Stomach (tissue), 4 donors: Measurements from ENCODE around the gene TMEM59L.

Experiments
- POLR2AphosphoS5 ChIP-seq, 3 donors: sonication (generic); formaldehyde crosslinking; IDR thresholded peaks; one replicate each; pipeline ENCODE4 v1.6.1; 2016; ENCODE audit warnings: antibody characterized with exemption in 3 of 3
- TF ChIP-seq, protein P1 (sequence below), 7 experiments: fragments of 450-650 bp in 4 of 7; fragments of 200-600 bp in 3 of 7; sonication (generic) in 3 of 7; IDR thresholded peaks; one replicate each; pipeline ENCODE4 v1.5.1; 2016 to 2019; ENCODE audit warnings: antibody characterized with exemption in 7 of 7, control low read depth in 2 of 7, mild to moderate bottlenecking in 1 of 7

GRCh38 chr19:18666784-18667183, 54.1 kb downstream of the TMEM59L start:
- TF ChIP-seq POLR2AphosphoS5 (IDR thresholded peaks at IDR 0.05): no peak
- TF ChIP-seq, protein P1, sequence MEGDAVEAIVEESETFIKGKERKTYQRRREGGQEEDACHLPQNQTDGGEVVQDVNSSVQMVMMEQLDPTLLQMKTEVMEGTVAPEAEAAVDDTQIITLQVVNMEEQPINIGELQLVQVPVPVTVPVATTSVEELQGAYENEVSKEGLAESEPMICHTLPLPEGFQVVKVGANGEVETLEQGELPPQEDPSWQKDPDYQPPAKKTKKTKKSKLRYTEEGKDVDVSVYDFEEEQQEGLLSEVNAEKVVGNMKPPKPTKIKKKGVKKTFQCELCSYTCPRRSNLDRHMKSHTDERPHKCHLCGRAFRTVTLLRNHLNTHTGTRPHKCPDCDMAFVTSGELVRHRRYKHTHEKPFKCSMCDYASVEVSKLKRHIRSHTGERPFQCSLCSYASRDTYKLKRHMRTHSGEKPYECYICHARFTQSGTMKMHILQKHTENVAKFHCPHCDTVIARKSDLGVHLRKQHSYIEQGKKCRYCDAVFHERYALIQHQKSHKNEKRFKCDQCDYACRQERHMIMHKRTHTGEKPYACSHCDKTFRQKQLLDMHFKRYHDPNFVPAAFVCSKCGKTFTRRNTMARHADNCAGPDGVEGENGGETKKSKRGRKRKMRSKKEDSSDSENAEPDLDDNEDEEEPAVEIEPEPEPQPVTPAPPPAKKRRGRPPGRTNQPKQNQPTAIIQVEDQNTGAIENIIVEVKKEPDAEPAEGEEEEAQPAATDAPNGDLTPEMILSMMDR (IDR thresholded peaks at IDR 0.05): no peak
